ENCODE results near the gene BICD1.
"Not testable (repeated sequence)": the region's sequence is repeated elsewhere in the genome, so short reads cannot be mapped to it uniquely, and the experiment has no call there.

BICD1 gene

GRCh38 chr12:32270818-32271710 lies 164.4 kb downstream of the BICD1 start:
- no peak for DNase-seq (ENCODE audit: low read depth, low spot score)
- no peak overlapping the region for H3K27ac ChIP-seq

GRCh38 chr12:32272465-32272864 lies 165.8 kb downstream of the BICD1 start:
- no peak overlapping the region for H3K27ac ChIP-seq
- no peak for DNase-seq (ENCODE audit: low read depth, low spot score)

GRCh38 chr12:32273063-32273522 lies 166.4 kb downstream of the BICD1 start:
- H3K27ac ChIP-seq, result no peak overlapping the region
- DNase-seq (ENCODE audit: low read depth, low spot score), result no peak

- H3K27ac ChIP-seq, result no peak overlapping the region
- DNase-seq (ENCODE audit: low read depth, low spot score), result no peak
These were observed 167.1 kb downstream of the BICD1 start for GRCh38 chr12:32273712-32274111.

GRCh38 chr12:32274665-32275064 lies 168.0 kb downstream of the BICD1 start:
- H3K27ac ChIP-seq, result no peak overlapping the region
- DNase-seq (ENCODE audit: low read depth, low spot score), result no peak

GRCh38 chr12:32275520-32275919 lies 168.9 kb downstream of the BICD1 start:
- not testable (repeated sequence) for DNase-seq (ENCODE audit: low read depth, low spot score); H3K27ac ChIP-seq

- DNase-seq (ENCODE audit: low read depth, low spot score), result no peak
- no peak overlapping the region for H3K27ac ChIP-seq
These were observed 171.1 kb downstream of the BICD1 start for GRCh38 chr12:32277774-32278173.

- no peak overlapping the region for H3K27ac ChIP-seq
These were observed 174.5 kb downstream of the BICD1 start for GRCh38 chr12:32281098-32281497.

GRCh38 chr12:32284561-32284960 lies 177.9 kb downstream of the BICD1 start:
- no peak for DNase-seq (ENCODE audit: low read depth, low spot score)

More at GRCh38 chr12:32281098-32281497, 174.5 kb downstream of the BICD1 start:
- no peak for DNase-seq (ENCODE audit: low read depth, low spot score)

GRCh38 chr12:32285021-32285420 lies 178.4 kb downstream of the BICD1 start:
- no peak overlapping the region for H3K27ac ChIP-seq
- no peak for DNase-seq (ENCODE audit: low read depth, low spot score)

More at GRCh38 chr12:32284561-32284960, 177.9 kb downstream of the BICD1 start:
- no peak overlapping the region for H3K27ac ChIP-seq

GRCh38 chr12:32285489-32285888 lies 178.8 kb downstream of the BICD1 start:
- DNase-seq (ENCODE audit: low read depth, low spot score), result no peak
- no peak overlapping the region for H3K27ac ChIP-seq

GRCh38 chr12:32290411-32290810 lies 183.8 kb downstream of the BICD1 start:
- DNase-seq (ENCODE audit: low read depth, low spot score), result no peak
- no peak overlapping the region for H3K27ac ChIP-seq

- no peak overlapping the region for H3K27ac ChIP-seq
- no peak for DNase-seq (ENCODE audit: low read depth, low spot score)
These were observed 185.5 kb downstream of the BICD1 start for GRCh38 chr12:32292151-32292550.

GRCh38 chr12:32293808-32294419 lies 187.3 kb downstream of the BICD1 start:
- H3K27ac ChIP-seq, result no peak overlapping the region
- DNase-seq (ENCODE audit: low read depth, low spot score), result no peak

- H3K27ac ChIP-seq, result no peak overlapping the region
- no peak for DNase-seq (ENCODE audit: low read depth, low spot score)
These were observed 189.9 kb downstream of the BICD1 start for GRCh38 chr12:32296567-32296966.

- H3K27ac ChIP-seq, result no peak overlapping the region
These were observed 192.3 kb downstream of the BICD1 start for GRCh38 chr12:32298917-32299316.

GRCh38 chr12:32301216-32301615 lies 194.6 kb downstream of the BICD1 start:
- DNase-seq (ENCODE audit: low read depth, low spot score), result no peak
- no peak overlapping the region for H3K27ac ChIP-seq

More at GRCh38 chr12:32298917-32299316, 192.3 kb downstream of the BICD1 start:
- no peak for DNase-seq (ENCODE audit: low read depth, low spot score)

- no peak for DNase-seq (ENCODE audit: low read depth, low spot score)
- no peak overlapping the region for H3K27ac ChIP-seq
These were observed 195.8 kb downstream of the BICD1 start for GRCh38 chr12:32302218-32303173.

- no peak overlapping the region for H3K27ac ChIP-seq
These were observed 196.5 kb downstream of the BICD1 start for GRCh38 chr12:32303174-32303549.

GRCh38 chr12:32305163-32305562 lies 198.5 kb downstream of the BICD1 start:
- no peak for DNase-seq (ENCODE audit: low read depth, low spot score)
- H3K27ac ChIP-seq, result no peak overlapping the region

More at GRCh38 chr12:32303174-32303549, 196.5 kb downstream of the BICD1 start:
- DNase-seq (ENCODE audit: low read depth, low spot score), result no peak
